ENCODE results near the gene C12orf42.

GRCh38 chr12:103310546-103311270, 185.1 kb downstream of the C12orf42 start:
- TF ChIP-seq CTCF (IDR thresholded peaks at IDR 0.05; ENCODE audit: low read length) (no peak), EZH2 (IDR thresholded peaks at IDR 0.05; ENCODE audit: borderline replicate concordance, low read length) (no peak)
